Natural killer cell (primary cell): Measurements from ENCODE around the gene HMOX2. TPM values are rescaled to one million over a fixed set of nuclear protein-coding genes. Genes with fewer than 3 reads are reported as not detected.

Experiments used
- ATAC-seq, 3 donors: fragments of 150-1000 bp in 2 of 3; fragments of 200-7000 bp in 1 of 3; cut with Tn5 transposase; 1 replicate in 1 of 3; 2 replicates in 2 of 3; pipeline ENCODE4 v1.10.0; 2021; ENCODE audit warnings: mild to moderate bottlenecking in 2 of 3, moderate library complexity in 2 of 3
- DNase-seq, 2 donors: peaks; one replicate each; pipeline versions ENCODE4 v3.0.0 to v3.0.0-alpha.2; 2013 to 2021; ENCODE audit warnings: mixed read lengths in 1 of 2
- H3K27ac ChIP-seq: one replicate; pipeline ENCODE4 v1.5.1; 2013; ENCODE audit warnings: mild to moderate bottlenecking, low read length
- H3K27me3 ChIP-seq: one replicate; pipeline ENCODE4 v1.6.1; 2013; ENCODE audit warnings: low read length; ENCODE audit not compliant: control insufficient read depth, insufficient read depth
- H3K36me3 ChIP-seq: one replicate; pipeline ENCODE4 v1.6.1; 2013; ENCODE audit warnings: low read length; ENCODE audit not compliant: control insufficient read depth, insufficient read depth
- H3K4me1 ChIP-seq: one replicate; pipeline ENCODE4 v1.6.1; 2013; ENCODE audit warnings: low read length; ENCODE audit not compliant: control insufficient read depth, insufficient read depth
- H3K4me3 ChIP-seq: one replicate; pipeline ENCODE4 v1.5.1; 2013; ENCODE audit warnings: low read length
- H3K9me3 ChIP-seq: one replicate; pipeline ENCODE4 v1.6.1; 2013; ENCODE audit warnings: low read length; ENCODE audit not compliant: control insufficient read depth, insufficient read depth
- H3K27ac Mint-ChIP-seq, 2 donors: one replicate each; pipeline ENCODE4 v1.8.0; 2022; ENCODE audit warnings: mild to moderate bottlenecking in 2 of 2, mixed read lengths in 2 of 2, moderate library complexity in 1 of 2
- H3K27me3 Mint-ChIP-seq, 2 donors: one replicate each; pipeline ENCODE4 v1.8.0; 2022; ENCODE audit warnings: low read depth in 2 of 2, mixed read lengths in 2 of 2
- H3K36me3 Mint-ChIP-seq: one replicate; pipeline ENCODE4 v1.8.0; 2022; ENCODE audit warnings: mixed read lengths
- H3K4me1 Mint-ChIP-seq, 2 donors: one replicate each; pipeline ENCODE4 v1.8.0; 2022; ENCODE audit warnings: mixed read lengths in 2 of 2
- H3K4me3 Mint-ChIP-seq: one replicate; pipeline ENCODE4 v1.8.0; 2022; ENCODE audit warnings: mild to moderate bottlenecking, moderate library complexity, mixed read lengths
- H3K9me3 Mint-ChIP-seq, 2 donors: one replicate each; pipeline ENCODE4 v1.8.0; 2022; ENCODE audit warnings: mixed read lengths in 2 of 2
- CTCF ChIP-seq: fragments of 200-600 bp; IDR thresholded peaks from one replicate; pipeline ENCODE4 v1.8.0; 2022; ENCODE audit warnings: antibody characterized with exemption
- WGBS: methylation state at CpG from one replicate; pipeline ENCODE4 v1.1.7; 2013; ENCODE audit warnings: missing lambda C conversion rate; ENCODE audit not compliant: insufficient coverage; 5-methylcytosine and 5-hydroxymethylcytosine counted together
- intact Hi-C: fragments of 100-400 bp; cut with micrococcal nuclease; formaldehyde crosslinking; loops from one replicate; pipeline ENCODE4 v1.14.2; 2022
- total RNA-seq, 4 donors: library from RNA; stranded (reverse); fragments of 120-200 nt in 1 of 4; gene quantifications; one replicate each; pipeline versions ENCODE4 v1.2.3 to v1.2.4, GENCODE V29; 2013 to 2022

The HMOX2 gene
- total RNA-seq, 3 donors from 2014 or later (not counting 1 experiment from before 2014, with no cell fraction given) = 66.0 to 104 (median 77.3) TPM

GRCh38 chr16:4548124-4548523 is 71.9 kb downstream of the HMOX2 start:
- peaks cover 0 to 4% of the 10 kb centered on the region in 2 donors for H3K4me1 Mint-ChIP-seq
- no peaks in the 10 kb centered on the region for H3K27me3 Mint-ChIP-seq
- H3K9me3 Mint-ChIP-seq = no peaks in the 10 kb centered on the region
- ATAC-seq (no peak), DNase-seq (no peak)
- H3K9me3 ChIP-seq = no peaks in the 10 kb centered on the region
- H3K4me3 Mint-ChIP-seq = no peak overlapping the region
- 86% methylated on average over 13 of the region's 13 CpGs for WGBS
- no peak overlapping the region for H3K27ac ChIP-seq
- H3K36me3 ChIP-seq = no peaks in the 10 kb centered on the region
- TF ChIP-seq CTCF = no peak
- H3K27me3 ChIP-seq = no peaks in the 10 kb centered on the region
- peaks cover 8% of the 10 kb centered on the region for H3K4me1 ChIP-seq
- H3K27ac Mint-ChIP-seq = no peak overlapping the region
- H3K4me3 ChIP-seq = no peak overlapping the region
- no peaks in the 10 kb centered on the region for H3K36me3 Mint-ChIP-seq
- intact Hi-C loops = loop anchor here (1.0 to 2.0 kb wide), 2 partner anchors 42 to 189 kb away; no protein-coding TSS in a partner anchor

- TF ChIP-seq CTCF = no peak
- intact Hi-C loops = no loop called here
- 63% methylated on average over 4 of the region's 4 CpGs for WGBS
- ATAC-seq (no peak), DNase-seq (no peak)
- Histone ChIP-seq H3K4me1 (peaks cover 8% of the 10 kb centered on the region), H3K4me3 (no peak overlapping the region), H3K27ac (no peak overlapping the region), H3K9me3 (no peaks in the 10 kb centered on the region), H3K36me3 (no peaks in the 10 kb centered on the region), H3K27me3 (no peaks in the 10 kb centered on the region)
- peaks cover 0 to 4% of the 10 kb centered on the region in 2 donors for H3K4me1 Mint-ChIP-seq
- H3K9me3 Mint-ChIP-seq = no peaks in the 10 kb centered on the region
- no peaks in the 10 kb centered on the region for H3K36me3 Mint-ChIP-seq
- no peaks in the 10 kb centered on the region for H3K27me3 Mint-ChIP-seq
- H3K4me3 Mint-ChIP-seq = no peak overlapping the region
- H3K27ac Mint-ChIP-seq = no peak overlapping the region
Measured at GRCh38 chr16:4550591-4550990, 74.4 kb downstream of the HMOX2 start.

GRCh38 chr16:4552541-4552940 is 76.3 kb downstream of the HMOX2 start:
- Histone ChIP-seq H3K27ac (no peak overlapping the region), H3K4me1 (peaks cover 8% of the 10 kb centered on the region), H3K9me3 (no peaks in the 10 kb centered on the region), H3K4me3 (no peak overlapping the region), H3K27me3 (no peaks in the 10 kb centered on the region), H3K36me3 (no peaks in the 10 kb centered on the region)
- no peaks in the 10 kb centered on the region for H3K36me3 Mint-ChIP-seq
- DNase-seq (no peak), ATAC-seq (no peak)
- no peak for TF ChIP-seq CTCF
- no peak overlapping the region for H3K4me3 Mint-ChIP-seq
- peaks cover 0 to 2% of the 10 kb centered on the region in 2 donors for H3K27me3 Mint-ChIP-seq
- H3K9me3 Mint-ChIP-seq = no peaks in the 10 kb centered on the region
- H3K4me1 Mint-ChIP-seq = peaks cover 0 to 4% of the 10 kb centered on the region in 2 donors
- H3K27ac Mint-ChIP-seq = no peak overlapping the region
- WGBS = 80% methylated on average over 3 of the region's 3 CpGs
- intact Hi-C loops = no loop called here

GRCh38 chr16:4556112-4556511 is 79.9 kb downstream of the HMOX2 start, which contains the start of gene C16orf96:
C16orf96 (plus strand) TSS chr16:4556340; CDS start chr16:4556490, 150 bp downstream.
- H3K36me3 Mint-ChIP-seq = no peaks in the 10 kb centered on the region

More at GRCh38 chr16:4556112-4556511, 79.9 kb downstream of the HMOX2 start, which contains the start of gene C16orf96:
- no peaks in the 10 kb centered on the region for H3K9me3 Mint-ChIP-seq
- no peaks in the 10 kb centered on the region for H3K4me1 Mint-ChIP-seq
- no peaks in the 10 kb centered on the region for H3K36me3 ChIP-seq
- H3K4me1 ChIP-seq = no peaks in the 10 kb centered on the region
- no peak within 1 kb of the TSS for H3K27ac Mint-ChIP-seq
- 86% methylated on average over 4 of the region's 4 CpGs for WGBS
- peaks cover 0 to 2% of the 10 kb centered on the region in 2 donors for H3K27me3 Mint-ChIP-seq
- DNase-seq (no peak), ATAC-seq (no peak)
- H3K27me3 ChIP-seq = no peaks in the 10 kb centered on the region
- H3K4me3 Mint-ChIP-seq = no peak within 1 kb of the TSS
- H3K4me3 ChIP-seq = no peak within 1 kb of the TSS
- intact Hi-C loops = no loop called here
- TF ChIP-seq CTCF = no peak
- no peaks in the 10 kb centered on the region for H3K9me3 ChIP-seq
- no peak within 1 kb of the TSS for H3K27ac ChIP-seq
